Cardiac fibroblast (primary cell): ENCODE measurements around the gene PARP2.

Source experiments
- DNase-seq, 2 donors: peaks; one replicate each; pipeline versions ENCODE4 v3.0.0 to v3.0.0-alpha.2; 2010; ENCODE audit warnings: low read depth in 2 of 2
- H3K4me3 ChIP-seq, 2 donors: replicated peaks in 1 of 2; 1 replicate in 1 of 2; 2 replicates in 1 of 2; pipeline ENCODE4 v1.5.1; 2011; ENCODE audit warnings: low read depth in 2 of 2, low read length in 2 of 2, mild to moderate bottlenecking in 2 of 2, moderate library complexity in 1 of 2
- TF ChIP-seq, protein P1 (sequence below): IDR thresholded peaks from one replicate; pipeline ENCODE4 v1.5.1; 2011; ENCODE audit warnings: low read depth, mild to moderate bottlenecking, low read length, inconsistent platforms

PARP2 gene

DNA sequence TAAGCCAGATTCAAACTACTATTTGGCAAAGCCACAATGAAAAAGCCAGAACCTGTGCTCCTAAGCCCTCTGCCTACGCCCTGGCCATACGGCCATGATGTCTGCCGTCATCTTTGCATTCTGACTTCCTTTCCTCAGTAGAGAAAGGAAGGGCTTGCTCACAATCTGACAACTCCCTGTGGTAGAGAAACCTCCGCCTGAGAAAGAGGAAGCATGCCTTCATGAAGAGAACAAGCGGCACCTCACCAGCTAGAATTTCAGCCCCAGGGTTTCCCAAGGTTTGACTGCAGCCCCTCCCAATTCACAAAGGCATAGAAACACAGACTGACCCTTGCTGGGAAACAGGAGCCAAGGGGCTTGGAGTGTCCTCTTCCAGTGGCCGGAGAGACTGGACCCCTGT is 44.1 kb downstream of the PARP2 start:
- TF ChIP-seq, protein P1, sequence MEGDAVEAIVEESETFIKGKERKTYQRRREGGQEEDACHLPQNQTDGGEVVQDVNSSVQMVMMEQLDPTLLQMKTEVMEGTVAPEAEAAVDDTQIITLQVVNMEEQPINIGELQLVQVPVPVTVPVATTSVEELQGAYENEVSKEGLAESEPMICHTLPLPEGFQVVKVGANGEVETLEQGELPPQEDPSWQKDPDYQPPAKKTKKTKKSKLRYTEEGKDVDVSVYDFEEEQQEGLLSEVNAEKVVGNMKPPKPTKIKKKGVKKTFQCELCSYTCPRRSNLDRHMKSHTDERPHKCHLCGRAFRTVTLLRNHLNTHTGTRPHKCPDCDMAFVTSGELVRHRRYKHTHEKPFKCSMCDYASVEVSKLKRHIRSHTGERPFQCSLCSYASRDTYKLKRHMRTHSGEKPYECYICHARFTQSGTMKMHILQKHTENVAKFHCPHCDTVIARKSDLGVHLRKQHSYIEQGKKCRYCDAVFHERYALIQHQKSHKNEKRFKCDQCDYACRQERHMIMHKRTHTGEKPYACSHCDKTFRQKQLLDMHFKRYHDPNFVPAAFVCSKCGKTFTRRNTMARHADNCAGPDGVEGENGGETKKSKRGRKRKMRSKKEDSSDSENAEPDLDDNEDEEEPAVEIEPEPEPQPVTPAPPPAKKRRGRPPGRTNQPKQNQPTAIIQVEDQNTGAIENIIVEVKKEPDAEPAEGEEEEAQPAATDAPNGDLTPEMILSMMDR = no peak
- no peak overlapping the region for H3K4me3 ChIP-seq
- DNase-seq = no peak

DNA sequence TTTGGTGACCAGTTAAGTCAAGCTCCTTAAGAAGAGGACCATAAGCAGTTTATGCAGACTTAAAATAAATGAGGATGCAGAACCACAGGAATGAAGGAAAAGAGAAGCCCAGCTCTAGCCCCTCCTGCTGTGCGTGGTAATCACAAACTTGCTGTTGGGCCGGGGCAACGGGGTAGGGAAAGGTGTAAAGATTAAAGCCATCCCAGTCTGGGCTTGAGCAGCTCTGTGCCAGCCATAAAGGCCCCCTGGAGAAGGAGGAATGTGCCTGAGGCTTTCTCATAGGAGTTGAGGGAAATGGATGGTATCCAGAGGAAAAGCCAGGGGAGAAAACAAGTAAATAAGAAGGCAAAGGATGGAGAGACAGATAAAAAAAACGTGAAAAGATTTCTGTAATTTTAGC is 44.7 kb downstream of the PARP2 start:
- DNase-seq = no peak
- TF ChIP-seq, protein P1 = no peak
- H3K4me3 ChIP-seq = no peak overlapping the region

DNA sequence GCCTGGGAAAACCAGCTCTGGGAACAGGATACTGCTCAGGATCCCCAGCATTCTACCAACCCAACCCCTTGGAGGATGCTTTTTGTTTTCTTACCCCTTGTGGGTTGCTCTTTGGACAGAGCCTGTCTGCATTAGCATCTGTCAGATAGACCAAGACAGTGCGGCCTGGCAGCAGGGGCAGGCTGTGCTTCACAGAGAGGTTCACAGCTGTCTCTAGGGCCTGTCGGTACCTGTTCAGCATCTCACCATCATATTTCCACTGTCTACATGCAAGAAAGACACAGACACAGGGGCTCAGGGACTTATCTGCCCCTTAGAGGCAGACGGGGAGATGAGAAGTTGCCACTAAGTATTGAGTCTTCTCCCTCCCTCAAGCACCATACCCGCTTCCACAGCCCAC is 48.1 kb downstream of the PARP2 start:
- TF ChIP-seq, protein P1 = no peak

DNA sequence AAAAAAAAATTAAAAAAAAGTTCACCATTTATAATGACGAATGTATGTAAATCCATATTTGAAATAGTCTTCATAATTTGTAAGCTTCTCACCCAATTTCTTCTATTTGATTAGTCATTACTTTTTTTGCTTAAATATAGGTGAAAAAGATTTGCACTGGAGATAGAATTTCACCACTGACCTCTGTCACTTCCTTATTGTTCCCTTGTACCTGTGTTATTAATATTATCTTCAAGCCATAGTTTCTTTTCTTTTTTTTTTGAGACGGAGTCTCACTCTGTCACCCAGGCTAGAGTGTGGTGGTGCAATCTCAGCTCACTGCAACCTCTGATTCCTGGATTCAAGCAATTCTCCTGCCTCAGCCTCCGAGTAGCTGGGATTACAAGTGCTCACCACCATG is 54.1 kb downstream of the PARP2 start:
- H3K4me3 ChIP-seq = no peak overlapping the region
- TF ChIP-seq, protein P1 = no peak
- DNase-seq = no peak

More for the DNA sequence above, 48.1 kb downstream of the PARP2 start:
- no peak for DNase-seq
- H3K4me3 ChIP-seq = no peak overlapping the region

DNA sequence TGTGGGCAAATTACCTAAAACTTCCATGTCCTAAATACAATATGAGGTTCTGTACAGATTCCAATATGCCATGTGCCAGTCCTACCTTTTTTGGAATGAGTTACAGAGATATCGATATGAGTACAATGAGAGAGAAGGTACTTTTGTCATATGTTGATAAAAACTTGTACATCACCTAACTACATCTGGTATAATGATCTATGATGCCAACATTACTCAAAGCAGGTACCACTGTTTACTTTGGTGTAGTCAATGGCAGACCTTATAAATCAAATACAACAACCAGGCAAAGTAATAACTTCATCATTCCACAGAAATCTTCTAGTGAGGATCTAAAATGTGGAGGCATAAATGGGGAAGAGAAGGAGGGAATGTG is 57.1 kb downstream of the PARP2 start:
- no peak overlapping the region for H3K4me3 ChIP-seq
- TF ChIP-seq, protein P1 = no peak
- no peak for DNase-seq

DNA sequence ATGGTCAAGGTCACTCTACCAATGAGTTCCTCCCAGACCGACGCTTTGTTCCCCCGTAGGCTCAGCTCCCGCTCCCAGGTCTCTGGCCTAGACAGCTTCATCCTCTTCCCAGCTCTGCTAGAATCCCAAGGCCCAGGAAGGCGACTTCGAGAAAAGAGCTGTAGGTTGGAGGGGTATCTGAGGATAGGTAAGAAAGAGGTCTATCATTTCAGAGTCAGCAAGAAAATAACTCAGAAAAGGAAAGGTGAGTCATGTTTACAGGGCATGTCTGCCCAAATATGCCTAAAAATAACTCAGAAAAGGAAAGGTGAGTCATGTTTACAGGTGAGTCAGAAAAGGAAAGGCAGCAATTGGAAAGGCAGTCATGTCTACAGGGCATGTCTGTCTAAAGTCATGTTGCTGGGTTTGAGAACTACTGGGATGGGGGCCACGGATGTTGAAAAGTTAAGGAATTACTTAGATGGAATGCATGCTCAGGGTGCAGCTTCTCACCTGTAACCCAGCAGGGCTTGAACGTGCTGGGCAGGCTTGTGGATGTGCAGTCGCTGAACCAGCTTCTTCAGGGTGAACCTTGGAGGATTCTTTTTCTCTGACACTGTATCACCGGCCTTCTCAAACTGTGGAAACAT is 57.6 kb downstream of the PARP2 start:
- DNase-seq = peak in 1 of 2 donors; percentile 60
- TF ChIP-seq, protein P1 = no peak

DNA sequence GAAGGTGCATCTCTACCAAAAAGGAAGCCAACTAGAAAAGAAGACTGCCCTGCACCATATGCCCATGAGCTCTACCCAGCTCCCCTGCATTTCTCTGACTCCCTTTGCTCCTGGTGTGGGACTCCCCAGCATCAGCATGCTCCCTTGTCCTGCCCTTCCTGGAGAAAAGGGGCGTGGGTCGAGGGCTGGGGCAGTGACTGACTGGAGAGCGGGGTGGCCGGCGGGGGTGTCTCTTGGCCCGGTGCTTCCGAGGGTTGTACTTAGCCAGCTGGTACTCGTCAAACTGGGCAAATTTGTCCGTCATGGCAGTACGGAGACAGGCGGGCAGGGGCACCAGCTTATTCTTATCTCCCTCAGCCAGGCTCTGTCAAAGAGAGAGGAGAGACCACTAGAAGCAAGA is 60.1 kb downstream of the PARP2 start:
- DNase-seq = no peak
- TF ChIP-seq, protein P1 = no peak
- no peak overlapping the region for H3K4me3 ChIP-seq

More for the DNA sequence above, 57.6 kb downstream of the PARP2 start:
- no peak overlapping the region for H3K4me3 ChIP-seq
